GM19238 (cell line): ENCODE results near the gene CACNA1I.
"Not testable (repeated sequence)": the region's sequence is repeated elsewhere in the genome, so short reads cannot be mapped to it uniquely, and the experiment has no call there.

Experiments used
- DNase-seq: peaks from one replicate; pipeline ENCODE4 v3.0.0; 2011; ENCODE audit warnings: low spot score; ENCODE audit not compliant: insufficient read length

The CACNA1I gene

GRCh38 chr22:39718206-39718605, 147.7 kb downstream of the CACNA1I start:
- no peak for DNase-seq

GRCh38 chr22:39718921-39719475, 148.4 kb downstream of the CACNA1I start:
- DNase-seq, result no peak

DNA sequence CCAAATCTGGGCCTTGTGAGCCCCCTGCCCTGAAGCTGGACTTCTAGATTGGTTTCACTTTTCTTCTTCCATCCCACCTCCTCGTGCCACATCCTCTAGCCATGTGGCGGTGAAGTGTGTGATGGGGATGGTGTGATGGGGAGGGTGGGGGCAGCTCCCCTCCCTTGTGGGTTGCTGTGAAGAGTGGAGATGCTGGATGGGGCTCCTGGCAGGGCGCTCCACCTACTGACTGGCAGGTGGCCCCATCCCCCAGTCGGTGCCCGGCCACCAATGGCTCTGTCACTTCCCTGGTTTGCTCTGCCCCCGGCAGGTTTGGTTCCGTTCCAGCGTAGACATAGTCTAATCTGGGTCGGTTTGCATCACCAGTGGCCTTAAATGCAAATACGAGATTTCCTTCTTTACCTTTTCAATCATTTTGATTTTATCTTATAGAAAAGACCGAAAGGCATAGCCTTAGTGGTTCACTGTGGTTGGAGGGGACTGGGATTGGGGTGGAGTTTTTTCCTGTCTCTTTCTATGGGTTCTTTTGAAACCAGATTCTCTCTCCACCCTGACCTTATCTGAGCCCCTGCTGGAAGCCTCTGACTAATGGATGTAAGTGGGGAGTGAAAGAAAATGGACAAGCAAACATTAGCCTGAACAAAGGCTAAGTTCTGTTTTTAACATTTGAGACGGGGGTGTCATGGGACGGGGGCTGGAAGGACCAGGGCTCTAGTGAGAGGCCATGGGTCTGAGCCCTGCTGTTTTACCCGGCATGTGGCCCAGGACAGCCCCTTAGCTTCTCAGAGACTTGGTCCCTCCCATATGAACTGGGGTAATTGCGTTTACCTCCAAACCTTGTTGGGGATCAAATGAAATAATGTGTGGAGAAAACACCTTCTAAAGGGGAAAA, 149.3 kb downstream of the CACNA1I start:
- DNase-seq, result no peak

GRCh38 chr22:39721206-39722031, 150.9 kb downstream of the CACNA1I start:
- no peak for DNase-seq

DNA sequence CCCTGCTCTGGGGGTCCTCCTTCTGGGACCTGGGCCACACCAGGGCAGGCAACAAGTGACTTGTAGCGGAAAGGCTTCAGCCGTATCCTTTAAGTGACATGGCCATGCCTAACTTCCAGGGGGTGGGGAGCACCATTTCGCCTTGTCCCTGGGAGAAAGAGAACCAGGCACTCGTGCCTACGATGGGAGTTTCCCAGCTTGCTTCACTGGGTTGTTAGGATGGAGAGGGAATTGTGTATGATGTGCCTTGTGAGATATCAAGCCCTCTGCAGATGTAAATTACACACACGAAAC, 151.4 kb downstream of the CACNA1I start:
- no peak for DNase-seq

DNA sequence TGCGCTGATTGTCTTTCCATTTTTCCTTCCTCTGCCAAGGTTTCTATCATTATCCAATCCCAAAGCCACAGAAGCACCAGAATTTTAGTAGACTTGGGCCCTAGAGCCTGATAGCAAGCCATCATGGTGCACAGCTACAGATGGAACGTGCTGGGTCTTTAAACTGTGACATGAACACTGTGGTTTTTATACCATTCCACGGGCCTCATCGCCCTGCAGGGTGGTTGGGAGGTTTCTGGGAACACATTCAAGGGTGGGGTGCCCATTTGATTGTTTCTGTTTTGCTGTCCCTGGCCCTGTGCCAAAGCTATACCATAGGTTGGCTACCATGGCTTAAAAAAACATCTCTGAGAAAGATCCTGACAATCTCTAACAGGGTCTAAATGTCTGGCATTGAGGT, 151.9 kb downstream of the CACNA1I start:
- DNase-seq, result no peak

- no peak for DNase-seq
These were observed 152.9 kb downstream of the CACNA1I start for GRCh38 chr22:39723463-39723862.

- DNase-seq, result no peak
These were observed 153.4 kb downstream of the CACNA1I start for GRCh38 chr22:39723899-39724351.

GRCh38 chr22:39724390-39724789, 153.8 kb downstream of the CACNA1I start:
- DNase-seq, result no peak

GRCh38 chr22:39724857-39725256, 154.3 kb downstream of the CACNA1I start:
- DNase-seq, result no peak

- no peak for DNase-seq
These were observed 154.9 kb downstream of the CACNA1I start for GRCh38 chr22:39725351-39726035.

DNA sequence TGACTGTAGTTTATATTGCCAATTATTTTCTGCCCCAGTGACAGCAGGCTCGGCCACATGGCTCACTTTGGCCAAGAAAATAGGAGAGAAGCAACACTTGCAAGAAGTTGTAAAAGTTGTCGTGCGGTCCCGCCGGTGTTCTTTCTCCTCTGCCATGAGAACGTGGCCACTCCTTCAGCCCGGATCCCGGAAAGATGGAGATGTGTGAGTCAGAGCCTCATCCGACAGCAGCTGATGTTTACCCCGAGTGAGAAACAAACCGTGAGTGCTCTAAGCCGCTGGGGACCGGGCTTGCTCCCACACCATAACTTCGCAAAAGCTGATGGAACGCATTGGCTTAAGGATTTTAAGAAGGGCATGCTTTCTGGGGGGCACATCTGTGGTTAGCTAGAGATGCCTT, 157.0 kb downstream of the CACNA1I start:
- no peak for DNase-seq

DNA sequence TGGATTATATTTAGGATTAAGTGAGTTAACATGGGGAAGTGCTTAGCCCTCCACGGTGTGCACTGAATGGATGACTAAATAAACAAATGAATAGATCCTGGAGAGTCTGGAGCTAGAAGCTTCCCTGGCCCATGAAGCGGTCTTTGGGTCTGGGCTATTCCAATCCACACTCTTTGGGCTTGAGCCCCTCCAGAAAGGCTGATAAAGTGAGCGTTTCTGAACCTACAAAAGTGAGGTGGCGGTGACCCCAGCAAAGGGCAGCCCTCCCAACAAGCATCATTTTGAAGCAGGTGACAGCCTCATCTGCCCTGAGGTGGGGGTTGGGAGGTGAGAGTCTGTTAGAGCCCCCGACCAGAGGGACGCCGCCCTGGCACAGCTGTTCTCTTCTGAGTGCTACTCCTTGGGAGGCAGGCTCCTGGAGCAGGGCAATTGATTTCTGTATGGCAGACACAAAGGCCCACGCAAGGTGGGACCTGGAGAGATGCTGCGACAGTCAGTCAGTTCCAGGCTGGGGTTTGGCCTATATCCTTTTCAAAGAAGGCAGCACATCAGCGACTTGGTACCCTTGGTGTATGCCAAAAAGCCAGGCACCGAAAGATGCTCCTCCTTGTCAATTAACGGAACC, 157.8 kb downstream of the CACNA1I start:
- no peak for DNase-seq

- DNase-seq, result no peak
These were observed 158.8 kb downstream of the CACNA1I start for GRCh38 chr22:39729141-39729934.

GRCh38 chr22:39731481-39731880, 160.9 kb downstream of the CACNA1I start:
- no peak for DNase-seq

- DNase-seq, result no peak
These were observed 161.5 kb downstream of the CACNA1I start for GRCh38 chr22:39731881-39732555.

GRCh38 chr22:39732625-39733024, 162.1 kb downstream of the CACNA1I start:
- DNase-seq, result no peak

DNA sequence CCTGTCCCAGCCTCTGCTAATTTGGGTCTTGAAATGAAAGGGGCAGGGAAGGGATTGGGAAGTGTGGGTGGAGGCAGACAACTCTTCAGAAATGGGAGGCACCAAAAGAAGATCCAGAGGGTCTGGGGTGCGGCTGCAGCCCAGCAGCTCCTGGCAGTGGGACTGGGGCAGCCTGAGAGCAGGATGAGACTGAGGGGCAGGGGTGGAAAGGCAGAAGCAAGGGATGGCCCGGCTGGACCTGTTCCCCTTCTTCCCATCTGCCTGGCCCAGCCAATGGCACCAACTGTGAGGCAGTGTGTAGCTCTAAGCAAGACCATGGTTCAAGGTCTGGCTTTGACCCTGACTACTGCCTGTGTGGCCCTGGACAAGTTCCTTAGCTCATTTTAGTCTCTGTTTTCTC, 162.6 kb downstream of the CACNA1I start:
- no peak for DNase-seq

DNA sequence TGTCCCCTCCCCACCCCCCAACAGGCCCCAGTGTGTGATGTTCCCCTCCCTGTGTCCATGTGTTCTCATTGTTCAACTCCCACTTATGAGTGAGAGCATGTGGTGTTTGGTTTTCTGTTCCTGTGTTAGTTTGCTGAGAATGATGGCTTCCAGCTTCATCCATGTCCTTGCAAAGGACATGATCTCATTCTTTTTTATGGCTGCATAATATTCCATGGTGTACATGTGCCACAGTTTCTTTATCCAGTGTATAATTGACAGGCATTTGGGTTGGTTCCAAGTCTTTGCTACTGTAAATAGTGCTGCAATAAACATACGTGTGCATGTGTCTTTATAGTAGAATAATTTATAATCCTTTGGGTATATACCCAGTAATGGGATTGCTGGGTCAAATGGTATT, 163.5 kb downstream of the CACNA1I start:
- DNase-seq, result not testable (repeated sequence)

DNA sequence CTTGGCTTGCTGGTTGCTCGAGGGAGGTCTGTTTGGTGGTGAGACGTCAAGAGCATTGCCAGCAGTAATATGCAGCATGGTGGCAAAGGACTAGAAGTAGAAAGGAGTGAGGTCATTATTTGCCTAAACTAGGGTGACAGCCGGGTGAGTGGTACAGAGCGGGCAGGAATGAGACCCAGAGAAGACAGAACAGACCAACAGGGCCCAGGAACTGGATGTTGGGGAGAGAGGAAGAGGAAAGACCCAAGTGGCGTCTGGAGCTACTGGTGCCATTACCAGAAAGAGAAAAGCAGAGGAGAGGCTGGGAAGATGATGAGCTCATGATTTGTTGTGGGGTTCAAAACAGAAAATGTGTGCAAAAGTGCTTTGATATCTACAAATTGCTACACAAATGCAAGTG, 164.3 kb downstream of the CACNA1I start:
- DNase-seq, result no peak
